HCEC 1CT (cell line): ENCODE measurements around the gene ERMARD.

Experiments used
- DNase-seq: peaks from one replicate; pipeline ENCODE4 v3.0.0-alpha.2; 2017

Gene ERMARD

DNA sequence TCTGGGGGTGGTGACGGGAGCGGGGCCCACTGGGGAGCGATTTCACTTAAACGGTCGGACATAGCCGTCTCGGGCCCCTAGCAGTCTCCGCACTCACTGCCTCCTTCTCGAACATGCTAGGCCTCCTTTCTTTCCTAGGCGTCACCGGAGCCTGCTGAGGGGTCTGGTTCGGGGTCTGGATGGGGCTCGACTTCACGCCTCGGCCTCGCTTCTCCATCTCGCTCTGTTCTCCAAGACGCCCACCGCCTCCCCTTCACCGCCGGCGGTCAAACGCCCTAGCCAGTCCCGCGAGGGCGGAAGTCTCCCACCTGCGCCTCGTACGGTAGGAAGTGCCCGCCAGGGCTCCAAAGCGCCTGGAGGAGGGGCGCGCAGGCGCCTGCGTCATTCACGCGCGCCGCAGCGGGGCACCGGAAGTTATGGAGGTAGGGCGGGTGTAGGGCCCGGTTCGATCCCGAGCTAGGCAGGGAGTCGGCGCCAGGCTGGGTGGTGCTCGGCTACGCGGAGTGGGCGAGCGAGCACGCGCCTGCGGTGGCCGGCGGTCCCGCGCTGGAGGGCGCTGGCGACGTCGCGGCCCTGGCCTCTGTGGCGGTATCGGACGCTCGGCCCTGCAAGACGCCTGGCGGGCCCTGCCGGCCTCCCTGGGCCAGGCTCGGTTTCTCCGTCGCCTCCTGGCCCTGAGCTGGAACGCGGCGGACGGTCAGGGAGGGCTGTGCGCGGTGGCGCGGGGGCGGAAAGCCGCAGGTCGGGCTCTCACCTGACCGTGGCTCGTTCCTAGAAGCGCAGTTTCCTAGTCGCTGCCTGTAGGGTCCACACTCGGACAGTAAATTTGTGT lies at the start of gene ERMARD, which contains the start of gene DYNLT2:
TSS of gene ERMARD (plus strand) at position 381 of the 832 bp plus-strand sequence. CDS start at position 417, 36 bp downstream.
TSS of gene DYNLT2 (minus strand) at position 331 of the 832 bp plus-strand sequence. CDS start at position 217, 114 bp downstream.
- DNase-seq: peak; percentile 85

DNA sequence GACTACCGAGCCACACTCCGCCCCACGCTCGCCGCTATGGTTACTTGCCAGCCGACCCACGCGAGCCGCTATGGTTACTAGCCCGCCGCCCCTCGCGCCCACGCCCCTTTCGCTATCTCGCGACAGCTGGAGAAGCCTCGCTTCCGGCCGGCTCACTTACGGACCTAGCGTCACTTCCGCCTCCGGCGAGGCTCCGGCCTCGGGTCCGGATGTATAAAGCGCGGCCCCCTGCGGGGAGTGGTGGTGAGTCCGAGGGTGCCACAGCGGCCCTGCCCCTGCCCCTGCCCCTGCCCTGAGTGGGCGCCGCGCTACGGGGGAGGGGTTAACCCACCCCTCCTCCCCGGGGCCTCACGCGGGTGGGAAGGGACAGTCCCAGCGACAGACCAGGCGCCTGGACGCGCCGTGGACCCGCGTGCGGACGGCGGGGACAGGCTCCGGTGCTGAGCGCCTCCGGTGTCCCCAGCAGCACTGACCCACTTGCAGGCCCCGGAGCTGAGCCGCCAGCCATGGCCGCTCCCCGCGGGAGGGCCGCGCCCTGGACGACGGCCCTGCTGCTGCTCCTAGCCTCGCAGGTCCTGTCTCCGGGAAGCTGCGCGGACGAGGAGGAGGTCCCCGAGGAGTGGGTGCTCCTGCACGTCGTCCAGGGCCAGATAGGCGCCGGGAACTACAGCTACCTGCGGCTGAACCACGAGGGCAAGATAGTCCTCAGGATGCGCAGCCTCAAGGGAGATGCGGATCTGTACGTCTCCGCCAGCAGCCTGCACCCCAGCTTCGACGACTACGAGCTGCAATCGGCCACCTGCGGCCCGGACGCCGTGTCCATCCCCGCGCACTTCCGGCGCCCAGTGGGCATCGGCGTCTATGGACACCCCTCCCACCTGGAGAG lies 49.2 kb upstream of the ERMARD start, which contains the start of the genes C6orf120 and WDR27:
TSS of gene C6orf120 (plus strand) at position 173 of the 886 bp plus-strand sequence. CDS start at position 507, 334 bp downstream.
TSS of gene WDR27 (minus strand) at position 76 of the 886 bp plus-strand sequence. CDS start 13,024 bp downstream, outside the sequence.
- DNase-seq: peak; percentile 93

DNA sequence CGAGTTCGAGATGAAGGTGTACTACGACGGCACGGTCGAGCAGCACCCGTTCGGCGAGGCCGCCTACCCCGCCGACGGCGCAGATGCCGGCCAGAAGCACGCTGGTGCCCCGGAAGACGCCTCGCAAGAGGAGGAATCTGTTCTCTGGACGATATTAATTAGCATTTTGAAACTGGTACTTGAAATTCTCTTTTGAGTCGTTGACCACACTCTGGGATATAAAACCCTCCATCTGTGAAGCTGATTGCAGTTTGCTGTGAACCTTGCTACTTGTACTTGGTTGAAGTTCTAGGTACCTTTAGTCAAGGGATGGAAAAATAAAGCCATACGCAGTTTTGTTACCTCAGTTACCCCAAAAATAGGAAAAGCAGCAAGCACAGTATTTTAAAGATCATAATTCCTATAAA lies 48.6 kb upstream of the ERMARD start:
- DNase-seq: no peak

DNA sequence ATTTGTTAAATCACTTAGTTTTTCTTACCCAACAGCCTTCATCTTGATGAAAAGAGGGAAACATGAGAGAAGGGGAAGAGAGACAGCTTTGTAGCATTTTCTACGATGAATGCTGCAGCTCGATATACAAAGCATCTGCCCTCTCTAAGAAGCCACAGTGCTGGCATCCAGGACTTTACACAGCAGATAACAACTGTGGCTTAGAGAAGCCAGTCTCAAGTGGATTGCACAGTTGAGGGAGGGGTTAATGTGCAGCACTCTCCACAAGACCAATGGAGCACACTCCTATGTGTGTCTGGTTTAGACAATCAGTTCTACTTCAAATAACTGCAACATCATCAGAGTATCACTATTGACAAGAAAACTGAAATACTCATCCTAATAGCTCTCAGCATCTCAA lies 43.6 kb upstream of the ERMARD start:
- DNase-seq: no peak

DNA sequence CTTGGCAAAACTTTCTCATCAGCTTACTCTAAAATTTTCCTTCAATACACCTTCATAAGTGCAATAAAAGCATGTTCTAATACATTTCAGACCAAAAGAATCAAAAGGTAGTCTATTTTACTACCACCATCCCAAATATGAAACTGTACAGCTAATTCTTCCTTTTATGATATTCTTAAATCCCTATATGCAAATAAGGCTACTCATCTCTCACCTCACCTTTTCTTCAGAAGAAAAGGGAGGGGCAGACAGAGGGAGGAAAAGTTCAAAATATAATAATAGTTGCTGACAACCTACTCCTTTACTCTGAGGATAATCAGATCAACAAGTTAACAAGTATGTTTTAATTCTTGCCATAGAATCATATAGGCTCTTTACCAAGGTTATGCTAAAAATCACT lies 42.1 kb upstream of the ERMARD start:
- DNase-seq: no peak

DNA sequence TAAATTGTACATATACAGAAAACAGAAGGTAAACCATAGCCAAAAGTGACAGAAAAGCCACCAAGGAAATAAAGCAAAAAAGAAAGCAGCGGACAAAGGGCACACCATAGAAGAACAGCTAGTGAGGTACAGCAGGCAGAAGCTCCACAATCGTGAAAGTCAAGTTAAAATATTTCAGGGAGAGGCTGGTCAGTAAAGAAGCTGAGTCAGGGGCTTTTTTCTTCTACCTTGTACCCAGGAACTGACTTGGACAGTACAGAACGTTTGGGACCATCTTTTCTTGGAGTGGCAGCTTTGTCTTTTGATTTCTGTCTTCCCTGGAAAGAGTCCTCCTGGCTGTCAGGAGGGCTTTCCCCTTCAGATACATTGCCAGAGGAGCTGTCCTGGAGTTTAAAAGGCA lies 41.4 kb upstream of the ERMARD start:
- DNase-seq: no peak

DNA sequence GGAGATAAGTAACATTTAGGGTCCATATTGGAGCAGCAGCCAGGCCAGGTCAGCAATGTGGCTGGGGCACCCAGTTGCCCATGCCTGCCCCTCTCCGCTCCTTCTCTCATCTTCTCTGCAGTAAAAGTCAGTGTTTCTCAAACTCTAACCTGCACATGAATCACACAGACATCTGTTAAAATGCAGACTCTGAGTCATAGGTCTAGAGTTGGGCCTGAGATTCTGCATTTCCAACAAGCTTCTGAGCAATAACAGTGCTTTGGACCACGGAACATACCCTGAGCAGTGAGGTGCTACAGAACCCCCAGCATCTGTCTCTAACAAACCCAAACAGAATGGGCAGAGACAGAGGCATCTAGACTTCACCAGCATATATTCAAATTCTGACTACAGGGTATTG lies 37.2 kb upstream of the ERMARD start:
- DNase-seq: no peak

DNA sequence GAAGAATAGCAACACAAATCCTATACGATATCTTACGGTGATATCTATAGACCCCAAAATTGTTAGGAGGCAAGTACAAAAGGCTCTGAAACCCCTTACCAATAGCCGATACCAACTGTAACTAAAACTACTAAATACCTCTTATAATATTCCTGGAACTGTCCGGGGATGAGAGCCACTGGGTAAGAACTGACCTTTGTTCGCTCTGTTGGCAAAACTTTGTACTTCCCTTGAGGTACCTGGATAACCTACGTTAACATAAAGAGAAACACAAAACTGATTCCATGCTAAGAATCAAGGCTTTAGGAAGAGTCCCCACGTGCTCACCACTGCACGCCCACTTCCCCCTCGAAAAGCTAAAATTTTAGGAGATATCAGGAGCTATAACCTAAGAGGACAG lies 36.8 kb upstream of the ERMARD start:
- no peak for DNase-seq

DNA sequence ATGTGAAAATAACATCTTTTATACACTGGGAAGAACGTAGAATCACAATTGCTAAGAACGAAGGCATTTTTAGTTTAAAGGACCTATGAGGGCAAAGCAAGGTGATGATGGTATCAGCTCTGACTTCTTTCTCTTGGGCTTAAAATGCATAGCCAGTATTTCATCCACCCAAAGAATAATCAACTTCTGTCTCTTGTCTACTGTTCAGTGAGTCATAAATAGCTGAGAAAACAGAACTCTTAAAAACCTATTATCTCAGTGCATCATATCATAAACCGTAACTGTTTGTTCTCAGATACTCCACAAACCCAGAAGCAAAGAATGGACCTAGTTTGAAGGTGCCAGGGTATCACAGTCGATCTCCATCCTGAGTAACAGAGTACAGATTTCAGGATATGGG lies 32.3 kb upstream of the ERMARD start:
- DNase-seq: no peak

DNA sequence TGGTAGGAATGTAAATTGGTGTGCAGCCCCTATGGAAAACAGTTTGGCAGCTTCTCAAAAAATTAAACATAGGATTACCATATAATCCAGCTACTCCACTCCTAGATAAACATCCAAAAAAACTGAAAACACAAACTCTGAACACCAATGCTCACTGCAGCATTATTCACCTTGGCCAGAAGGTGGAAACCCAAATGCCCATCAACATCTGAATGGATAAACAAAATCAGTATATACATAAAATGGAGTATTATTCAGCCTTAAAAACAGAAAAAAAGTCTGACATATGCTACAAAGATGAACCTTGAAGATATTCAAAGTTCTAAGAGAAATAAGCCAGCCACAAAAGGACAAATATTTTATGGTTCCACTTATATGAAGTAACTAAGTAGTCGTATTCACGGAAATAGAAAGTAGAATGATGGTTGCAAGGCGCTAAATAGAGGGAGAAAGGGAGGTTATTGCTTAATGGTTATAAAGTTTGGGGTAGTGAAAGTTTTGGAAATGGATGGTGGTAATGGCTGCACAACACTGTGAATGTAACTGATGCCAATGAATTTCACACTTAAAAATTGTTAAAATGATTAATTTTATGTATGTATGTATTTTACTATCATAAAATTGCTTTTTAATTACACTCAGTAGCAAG lies 31.1 kb upstream of the ERMARD start:
- no peak for DNase-seq

DNA sequence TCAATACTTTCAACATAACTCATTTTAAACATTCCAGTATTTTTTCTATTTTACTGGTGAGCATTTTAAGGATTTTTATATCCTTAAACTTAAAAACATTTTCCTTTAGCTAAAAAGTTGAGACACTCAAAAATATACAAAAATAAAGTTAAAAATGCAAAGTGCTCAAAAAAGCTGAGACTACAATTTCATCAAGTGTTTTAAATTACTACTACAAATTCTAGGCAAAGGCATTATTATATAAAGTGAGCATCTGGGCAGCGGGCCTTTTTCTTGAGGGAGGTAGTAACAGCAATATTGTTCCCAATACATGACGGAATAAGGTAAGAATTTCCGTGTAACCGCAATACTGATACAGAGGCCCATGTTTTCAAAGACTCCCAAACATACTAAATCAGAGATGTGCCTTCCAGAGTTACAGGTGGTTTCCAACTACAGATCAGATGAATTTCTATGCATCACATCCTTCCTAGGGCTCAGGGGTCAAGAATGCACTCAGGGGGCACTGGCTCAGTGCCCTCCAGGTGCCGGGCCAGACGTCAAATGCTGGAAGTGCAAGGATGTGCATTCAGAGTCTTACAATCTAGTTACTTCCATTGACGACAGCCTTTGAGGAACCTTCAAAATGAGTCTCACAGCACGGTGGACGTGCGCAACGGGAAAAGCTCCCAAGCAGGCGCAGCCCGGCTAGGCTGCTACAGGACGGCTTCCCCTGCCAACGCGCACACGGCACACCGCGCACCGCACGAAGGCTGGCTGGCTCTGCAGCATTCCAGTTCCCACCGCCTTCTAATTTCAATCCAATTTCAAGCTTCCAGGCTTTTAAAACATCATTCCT lies 28.8 kb upstream of the ERMARD start:
- peak; percentile 50 for DNase-seq

DNA sequence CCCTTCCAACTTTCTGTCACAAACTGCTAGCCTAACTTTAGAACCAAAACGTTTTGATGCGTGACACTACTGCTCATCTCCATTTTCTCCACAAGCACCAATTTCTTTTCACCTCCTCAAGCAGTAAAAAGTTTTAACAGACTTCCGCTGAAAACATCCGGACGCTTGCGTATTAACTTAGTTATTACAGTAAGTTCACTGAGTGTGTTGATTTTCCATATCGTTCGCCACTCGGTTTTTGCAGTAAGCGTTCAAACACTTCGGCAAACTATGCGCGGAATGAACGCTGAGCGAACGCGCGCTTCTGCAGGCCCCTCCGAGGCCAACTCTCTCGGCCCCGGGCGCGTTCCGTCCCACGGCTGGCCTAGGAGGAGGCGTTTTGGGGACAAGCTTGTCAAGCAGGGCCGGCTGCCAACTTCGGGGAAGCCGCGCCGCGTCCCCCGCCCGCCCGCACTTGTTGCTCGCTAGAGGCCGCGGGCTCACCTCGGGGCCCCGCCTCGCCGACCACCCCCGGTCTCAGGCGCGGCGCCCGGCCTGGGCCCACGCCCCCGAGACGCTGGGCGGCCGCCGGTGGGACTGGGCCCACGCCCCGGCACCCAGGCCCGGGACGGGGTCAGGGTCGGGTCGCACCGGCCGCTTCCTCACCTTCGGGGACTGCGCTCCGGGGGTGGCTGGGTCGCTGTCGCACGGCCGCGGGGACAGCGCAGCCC lies 28.1 kb upstream of the ERMARD start:
- DNase-seq: peak; percentile 57

DNA sequence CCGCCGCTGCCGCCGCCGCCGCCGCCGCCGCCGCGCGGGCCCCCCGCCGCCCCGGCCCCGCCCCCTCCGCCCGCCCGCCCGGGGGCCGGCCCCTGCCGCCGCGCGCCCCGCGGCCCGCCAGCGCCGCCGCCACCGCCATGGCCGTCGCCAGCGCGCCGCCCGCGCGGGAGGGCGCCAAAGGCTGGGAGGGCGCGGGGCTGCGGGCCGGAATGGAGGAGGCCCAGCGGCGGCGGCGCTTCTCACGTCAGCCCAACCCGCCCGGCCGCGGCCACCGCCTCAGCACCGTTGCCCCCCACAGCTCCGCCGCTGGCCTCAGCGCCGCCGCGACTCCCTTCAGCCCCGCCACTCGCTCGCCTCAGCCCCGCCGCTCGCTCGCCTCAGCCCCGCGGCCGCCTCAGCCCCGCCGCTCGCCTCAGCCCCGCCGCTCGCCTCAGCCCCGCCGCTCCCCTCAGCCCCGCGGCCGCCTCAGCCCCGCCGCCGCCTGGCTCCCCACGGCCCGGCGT lies 27.4 kb upstream of the ERMARD start:
- peak; percentile 18 for DNase-seq

DNA sequence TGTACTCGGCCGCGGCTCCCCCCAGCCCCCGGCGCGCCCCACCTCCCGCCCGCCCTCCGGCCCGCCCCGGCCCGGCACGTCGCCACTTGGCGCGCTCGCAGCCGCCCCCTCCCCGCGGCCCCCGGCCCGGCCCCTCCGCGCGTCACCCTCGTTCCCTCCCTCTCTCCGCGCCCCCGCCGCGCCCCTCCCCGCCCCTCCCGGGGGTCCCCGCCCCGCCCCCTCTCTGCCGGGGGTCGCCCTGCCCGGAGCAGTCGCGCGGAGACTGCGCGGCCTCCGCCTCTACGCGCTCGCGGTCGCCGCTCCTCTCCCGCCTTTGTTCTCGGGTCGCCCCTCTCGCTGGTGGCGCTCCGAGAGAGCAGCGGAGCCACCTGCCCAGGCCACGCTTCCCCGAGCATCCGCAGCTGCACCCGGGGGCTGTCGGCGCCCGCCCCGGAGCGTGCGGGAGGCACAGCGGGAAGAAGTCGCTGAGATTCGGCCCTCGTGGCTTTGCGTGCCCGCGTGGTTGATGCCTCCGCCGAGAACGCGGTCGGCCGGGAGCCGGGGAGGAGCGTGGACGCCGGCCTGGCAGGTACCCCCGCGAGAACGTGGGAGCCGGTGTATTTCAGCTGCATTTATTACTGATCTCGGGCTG lies 26.8 kb upstream of the ERMARD start, which contains the start of gene PHF10:
TSS of gene PHF10 (minus strand) at position 7 of the 631 bp plus-strand sequence. CDS start 569 bp downstream, outside the sequence.
- DNase-seq: peak; percentile 17

DNA sequence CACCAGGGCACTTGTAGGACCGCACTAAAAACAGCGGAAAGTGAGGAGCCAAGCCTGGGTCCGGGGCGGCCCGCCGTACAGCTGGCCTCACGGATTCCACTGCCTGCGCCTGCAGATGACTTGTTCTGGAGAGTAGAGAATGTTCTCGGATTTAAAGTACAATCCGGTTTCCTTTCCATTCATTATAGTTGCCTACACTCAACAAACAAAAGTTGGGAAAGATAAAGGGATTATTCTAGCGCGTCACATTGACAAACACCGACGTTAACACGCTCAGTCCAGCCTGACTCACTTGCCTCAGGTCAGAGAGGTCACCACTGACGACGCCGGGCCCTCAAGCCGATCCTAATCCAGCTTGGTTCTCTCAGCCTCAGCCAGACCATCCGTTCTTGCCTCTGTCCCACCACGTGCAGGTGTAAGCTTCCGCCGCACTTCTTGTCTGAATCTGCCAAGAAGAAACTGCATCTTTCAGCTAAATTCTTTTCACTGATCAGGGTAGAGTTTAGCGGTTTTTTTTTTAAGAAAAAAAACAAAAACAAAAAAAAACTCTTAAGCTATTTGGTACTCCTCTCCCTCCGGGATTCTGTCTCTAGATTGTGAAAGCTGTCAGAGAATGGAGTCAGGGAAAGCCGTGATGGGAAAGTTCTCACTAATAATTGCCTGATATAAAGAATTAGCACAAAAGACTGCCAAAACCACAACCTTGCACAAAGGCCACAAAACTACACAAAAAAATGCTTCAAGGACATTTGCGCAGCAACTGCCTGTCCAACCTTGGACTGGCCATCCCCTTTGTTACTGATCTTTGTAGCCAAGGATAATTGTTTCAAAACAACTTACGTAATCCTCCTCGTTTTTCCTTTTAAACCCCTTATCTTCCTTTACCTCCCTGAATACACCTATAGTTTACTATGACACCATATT lies 26.0 kb upstream of the ERMARD start:
- DNase-seq: peak; percentile 86

DNA sequence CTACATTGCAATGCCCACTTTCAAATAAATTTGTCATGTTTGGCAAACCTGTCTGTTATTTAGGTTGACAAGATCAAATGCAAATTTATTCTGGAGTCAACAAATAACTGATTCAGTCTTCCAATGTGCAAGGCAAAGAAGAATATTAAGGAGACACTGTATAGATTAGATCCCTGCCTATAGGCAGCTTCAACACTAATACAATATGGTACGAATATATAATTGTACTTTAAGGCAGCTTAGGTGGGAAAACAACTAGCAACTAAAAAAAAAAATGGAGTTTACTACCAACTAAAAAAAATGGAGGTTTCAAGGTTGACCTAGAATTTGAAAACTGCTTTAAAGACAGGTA lies 25.4 kb upstream of the ERMARD start:
- no peak for DNase-seq

DNA sequence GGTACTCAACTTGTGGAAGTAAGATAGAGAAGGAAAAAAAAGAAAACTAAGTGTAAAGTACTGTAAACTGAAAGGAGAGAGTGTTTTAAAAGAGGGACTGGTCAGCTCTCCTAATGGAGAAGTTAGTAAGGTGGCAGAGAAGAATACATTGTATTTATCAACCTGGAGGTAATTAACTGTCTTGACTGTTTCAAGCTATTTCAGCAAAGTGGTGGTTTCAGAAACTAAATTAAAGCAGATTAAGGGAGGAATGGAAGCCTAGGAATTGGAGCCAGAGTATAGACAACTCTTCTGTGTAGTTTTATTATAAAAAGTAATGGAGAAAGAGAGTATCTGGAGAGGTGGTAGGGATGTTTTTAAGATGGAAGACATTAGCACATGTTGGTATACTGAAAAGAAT lies 24.5 kb upstream of the ERMARD start:
- DNase-seq: no peak

DNA sequence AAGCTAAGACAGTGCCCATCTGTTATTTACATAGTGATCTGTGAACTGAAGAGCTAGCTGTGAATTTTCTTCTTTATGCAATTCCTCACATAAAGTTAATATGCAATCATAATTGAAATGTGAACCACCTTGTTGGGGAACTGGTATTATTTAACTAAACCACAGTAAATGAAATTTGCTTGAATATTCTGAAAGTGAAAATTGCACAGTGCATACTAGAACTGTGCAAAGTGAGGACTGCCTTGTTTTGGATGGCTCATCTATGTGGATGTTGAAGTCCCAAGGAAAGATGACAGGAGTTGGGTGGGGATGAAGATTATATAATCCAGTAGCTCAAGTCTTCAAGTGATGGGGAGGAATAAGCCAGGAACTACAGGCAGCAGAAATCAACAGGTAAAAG lies 21.5 kb upstream of the ERMARD start:
- DNase-seq: no peak
